ENCODE data around the gene PLLP.

PLLP gene

DNA sequence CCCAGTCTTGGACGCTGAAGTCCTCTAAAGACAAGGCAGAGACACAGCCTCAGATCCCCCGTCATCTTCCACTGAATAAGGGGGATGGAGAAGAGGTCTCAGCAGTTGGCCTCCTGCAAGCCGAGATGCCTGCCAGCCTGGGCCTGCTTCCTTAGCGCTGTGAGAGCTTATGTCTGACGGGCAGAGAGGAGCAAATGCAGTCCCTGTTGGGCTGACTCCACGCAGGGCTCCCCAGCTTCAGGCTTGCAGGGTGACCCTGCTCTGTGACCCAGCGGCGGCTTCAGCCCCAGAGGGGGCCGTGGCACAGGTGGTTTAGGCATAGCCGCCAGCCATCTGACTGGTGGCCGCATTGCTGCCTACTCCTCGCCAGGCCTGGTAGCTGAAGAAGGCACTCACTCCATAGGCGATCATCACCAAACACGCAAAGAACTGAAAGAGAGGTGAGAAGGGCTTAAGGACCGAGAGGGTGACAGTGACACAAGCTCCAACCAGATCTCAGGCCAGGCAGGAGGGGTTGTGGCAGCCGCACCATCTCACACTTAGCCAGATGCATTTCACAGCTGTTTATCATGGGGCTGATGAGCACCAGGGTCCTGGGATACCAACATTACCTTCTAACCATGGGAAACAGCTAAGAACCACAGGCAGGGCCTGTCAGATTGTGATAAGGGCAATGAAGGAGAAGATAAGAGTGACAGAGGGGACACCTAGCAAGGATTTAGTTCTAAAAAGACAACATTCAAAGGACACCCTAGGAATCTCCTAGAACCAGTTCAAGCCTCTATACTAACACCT is 27.7 kb downstream of the PLLP start:
- DNase-seq (ENCODE audit: low read depth) = no peak

DNA sequence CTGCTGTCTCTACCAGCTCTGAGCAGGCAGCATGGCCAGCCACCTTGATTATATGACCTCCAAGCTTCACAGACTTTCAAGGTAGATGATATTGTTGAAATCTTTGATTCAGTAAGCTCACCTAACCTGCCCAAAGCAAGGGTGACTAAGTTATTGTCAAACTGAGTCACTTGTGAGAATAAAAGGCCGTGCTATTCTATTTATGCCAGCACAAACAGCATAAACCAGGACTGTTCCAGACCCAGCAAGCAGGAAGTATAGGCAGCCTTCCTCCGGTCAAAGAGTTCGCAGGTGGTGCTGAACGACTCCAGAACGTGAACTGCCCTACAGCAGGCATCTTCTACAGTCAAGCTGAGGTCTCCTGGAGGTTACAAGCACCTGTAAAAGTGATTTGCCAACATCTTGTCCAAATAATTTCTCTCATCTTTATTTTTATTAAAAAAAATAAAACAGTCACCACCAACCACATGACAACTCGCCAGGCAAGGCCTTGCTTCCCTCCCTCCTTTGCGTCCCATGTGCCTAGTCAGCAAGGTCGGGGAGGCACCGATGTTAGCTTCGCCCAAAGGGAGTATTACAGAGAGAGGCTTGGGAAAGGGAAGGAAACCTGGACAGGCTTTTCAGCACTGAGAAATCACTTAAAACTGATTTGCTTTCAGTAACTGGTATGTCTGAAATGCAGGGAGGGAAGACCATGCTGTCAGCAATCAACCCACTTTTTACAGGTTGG is 28.6 kb downstream of the PLLP start:
- DNase-seq (ENCODE audit: low read depth) = no peak

DNA sequence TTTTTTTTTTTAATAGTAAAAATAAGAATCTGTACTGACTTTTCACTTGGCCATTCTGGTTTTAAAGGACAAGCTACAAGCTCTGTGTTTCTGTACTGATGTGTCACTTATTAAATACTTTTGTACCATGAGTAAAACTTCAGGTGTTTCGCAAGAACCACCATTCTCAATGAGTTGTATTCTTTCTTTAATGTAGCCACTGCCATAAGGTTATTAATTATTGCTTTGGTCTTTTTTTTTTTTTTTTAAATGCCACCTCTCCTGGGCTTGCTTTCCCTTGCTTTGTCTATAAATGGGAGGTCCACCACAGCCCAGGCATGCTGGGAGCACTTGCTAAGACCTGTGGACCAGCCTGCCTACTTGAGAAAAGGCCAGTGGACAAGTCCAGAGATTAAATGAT is 31.0 kb downstream of the PLLP start:
- no peak for DNase-seq (ENCODE audit: low read depth)

DNA sequence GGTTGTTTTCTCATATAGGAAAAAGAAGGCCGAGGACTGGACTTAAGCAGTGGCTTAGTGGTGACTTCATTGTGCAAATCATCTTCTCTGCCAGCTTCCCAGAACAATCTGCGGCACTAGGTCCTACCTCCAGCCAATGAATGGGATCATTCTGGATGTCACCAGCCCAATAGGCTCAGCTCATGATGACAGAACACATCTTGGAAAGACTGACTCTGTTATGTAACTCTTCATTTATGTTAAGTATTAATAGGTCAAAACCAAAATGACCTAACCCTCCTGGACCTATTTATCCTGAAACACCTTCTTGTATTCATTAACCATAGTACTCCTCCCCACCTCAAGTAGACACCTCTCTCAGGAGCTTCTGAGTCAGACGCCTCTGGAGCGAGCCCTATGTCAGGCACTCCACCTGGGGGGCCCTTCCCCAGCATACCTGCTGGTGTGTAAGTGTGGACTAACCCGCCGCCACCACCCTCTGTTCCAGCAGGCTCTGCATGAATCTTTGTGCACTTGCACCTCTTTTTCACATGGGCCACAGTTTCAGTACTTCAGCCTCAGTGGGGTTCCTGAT is 32.2 kb downstream of the PLLP start:
- DNase-seq (ENCODE audit: low read depth) = no peak

DNA sequence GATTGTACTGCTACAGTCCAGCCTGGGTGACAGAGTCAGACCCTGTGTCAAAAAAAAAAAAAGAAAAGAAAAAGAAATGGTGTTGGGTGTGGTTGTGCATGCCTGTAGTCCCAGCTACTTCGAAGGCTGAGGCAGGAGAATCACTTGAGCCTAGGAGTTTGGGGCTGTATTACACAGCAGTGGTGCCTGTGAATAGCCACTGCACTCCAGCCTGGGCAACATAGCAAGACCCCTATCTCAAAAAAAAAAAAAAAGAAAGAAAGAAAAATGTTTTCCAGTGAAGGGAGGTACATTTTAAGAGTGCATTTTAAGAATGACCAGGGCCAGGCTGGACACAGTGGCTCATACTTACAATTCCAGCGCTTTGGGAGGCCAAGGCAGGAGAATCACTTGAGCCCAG is 33.1 kb downstream of the PLLP start:
- DNase-seq (ENCODE audit: low read depth) = no peak

DNA sequence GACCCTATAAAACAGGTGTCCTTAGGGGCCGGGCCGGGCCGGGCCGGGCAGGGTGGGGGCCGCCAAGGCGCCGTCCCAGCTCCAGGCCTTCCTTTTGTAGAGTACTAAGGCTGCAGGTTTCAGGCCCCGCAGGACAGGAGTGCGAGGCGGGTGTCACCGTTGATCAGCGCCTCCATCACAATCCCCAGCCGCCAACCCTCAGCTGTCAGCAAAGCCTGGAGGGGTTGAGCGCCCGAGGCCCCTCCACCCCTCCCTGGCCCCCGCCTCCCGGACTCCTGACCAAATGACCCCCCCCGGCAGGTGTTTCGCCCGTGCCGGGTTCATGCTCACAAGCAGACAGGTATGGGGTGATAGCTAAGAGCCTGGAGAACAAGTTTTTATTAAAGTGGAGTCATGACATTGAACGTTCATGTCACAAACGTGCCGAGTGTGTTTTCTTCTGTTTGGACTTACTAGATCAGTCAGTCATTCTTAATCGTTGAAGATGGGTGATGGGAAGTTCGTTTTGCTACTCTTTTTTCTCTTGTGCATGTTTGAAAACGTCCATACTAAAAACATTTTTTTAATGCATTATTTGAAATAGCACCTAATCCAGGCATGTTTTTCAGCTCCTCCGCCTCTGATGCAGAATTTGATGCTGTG is 38.9 kb downstream of the PLLP start:
- DNase-seq (ENCODE audit: low read depth) = no peak

DNA sequence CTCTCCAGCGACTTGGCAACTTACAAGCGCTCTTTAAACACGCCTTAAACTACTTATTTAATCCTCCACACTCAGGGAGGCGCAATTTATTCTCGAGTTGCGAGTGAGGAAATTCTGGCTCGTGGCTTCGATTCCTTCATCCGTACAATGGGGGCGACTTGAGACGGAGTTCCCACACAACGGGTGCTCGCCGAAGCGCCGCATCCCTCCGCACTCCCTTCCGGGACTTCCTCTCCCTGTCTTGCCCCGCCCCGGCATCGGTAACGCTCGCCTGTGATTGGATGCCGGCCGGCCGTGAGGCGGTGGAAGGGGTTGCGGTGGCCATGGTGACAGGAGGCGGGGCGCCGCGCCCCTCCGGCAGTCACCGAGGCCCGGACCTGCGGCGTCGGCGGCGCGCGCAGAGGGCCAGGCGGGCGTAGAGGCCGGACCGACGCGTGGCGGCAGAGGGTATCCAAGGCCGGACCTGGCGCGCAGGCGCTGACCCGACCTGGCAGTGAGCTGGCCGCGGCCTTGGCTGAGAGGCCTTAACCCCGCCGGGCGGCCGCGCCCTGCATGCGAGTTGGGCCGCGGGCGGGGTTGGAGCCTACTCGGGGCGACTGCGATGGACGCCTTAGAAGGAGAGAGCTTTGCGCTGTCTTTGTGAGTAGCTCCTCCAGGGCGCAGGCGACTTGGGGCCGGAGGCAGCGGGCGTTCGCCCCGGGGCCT is 39.6 kb downstream of the PLLP start, which contains the start of gene ARL2BP:
Gene ARL2BP, plus strand, starts transcription at position 493 of the 705 bp plus-strand sequence. Its CDS starts 109 bp downstream, at position 602.
- DNase-seq (ENCODE audit: low read depth) = peak; percentile 97

DNA sequence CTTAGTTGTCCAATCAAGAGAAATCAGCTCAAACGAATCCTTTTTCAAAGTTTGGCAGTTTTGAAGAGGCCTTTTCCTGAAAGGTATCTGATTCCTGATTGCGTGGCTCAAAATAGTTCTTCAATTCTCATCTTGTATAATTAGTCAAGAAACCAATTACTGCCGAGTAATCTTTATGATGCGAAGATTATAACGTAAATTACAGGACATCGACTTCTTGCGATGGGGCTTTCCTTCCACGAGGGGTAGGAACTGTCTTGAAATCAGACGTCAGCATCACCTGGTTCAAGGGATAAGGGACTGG is 40.1 kb downstream of the PLLP start:
- no peak for DNase-seq (ENCODE audit: low read depth)

DNA sequence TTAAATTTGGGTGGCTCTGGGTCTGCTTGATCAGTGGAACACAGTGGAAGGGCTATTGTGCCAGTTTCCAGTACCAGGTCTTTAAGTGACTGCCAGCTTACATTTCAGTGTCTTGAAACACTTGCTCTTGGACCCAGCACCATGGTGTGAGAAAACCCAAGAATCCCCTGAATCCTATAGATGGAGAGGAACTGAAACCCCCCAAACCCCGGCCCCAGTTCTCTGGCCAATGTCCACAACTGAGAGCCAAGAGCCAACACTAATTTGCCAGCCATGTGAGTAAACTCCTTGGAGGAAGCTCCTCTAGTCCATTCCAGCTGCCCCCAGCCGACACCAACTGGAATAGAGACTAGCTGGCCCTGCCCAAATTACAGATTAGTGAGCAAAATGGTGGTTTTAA is 41.8 kb downstream of the PLLP start:
- no peak for DNase-seq (ENCODE audit: low read depth)

DNA sequence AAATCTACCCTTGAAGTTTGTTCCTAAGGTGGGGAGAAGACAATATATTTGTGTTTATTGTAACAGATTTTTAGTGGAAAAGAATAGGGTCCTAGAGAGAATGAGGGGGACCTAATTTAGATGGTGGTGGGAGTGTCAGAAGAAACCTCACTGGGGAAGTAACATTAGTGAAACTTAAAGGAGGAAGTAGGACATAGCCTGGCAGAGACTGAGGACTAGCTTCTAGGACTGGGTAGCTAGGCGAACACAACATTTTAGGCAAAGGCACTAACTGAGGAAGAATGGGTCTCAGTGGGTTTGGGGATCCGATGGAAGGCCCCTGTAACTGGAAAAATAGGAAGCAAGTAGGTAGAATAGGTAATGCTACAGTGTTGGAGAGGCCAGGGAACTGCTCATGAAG is 43.6 kb downstream of the PLLP start:
- DNase-seq (ENCODE audit: low read depth) = no peak

DNA sequence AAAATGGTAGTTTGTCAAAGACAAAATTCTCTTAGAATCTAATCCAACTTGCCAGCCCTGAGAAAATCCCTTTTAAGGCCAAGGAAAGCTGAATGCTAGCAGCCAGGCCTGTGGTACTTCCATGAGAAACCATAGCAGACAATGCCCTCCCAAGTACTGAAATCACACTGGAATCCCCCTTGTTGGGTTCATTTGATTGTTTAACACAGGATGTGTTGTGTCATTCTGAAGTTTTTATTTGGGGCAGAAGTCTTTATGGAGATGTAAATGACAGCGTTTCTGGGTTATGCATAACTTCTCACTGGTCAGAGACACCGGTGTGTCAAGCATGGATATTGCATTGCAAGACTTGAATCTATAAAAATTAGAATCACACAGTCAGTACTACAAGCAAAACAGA is 45.4 kb downstream of the PLLP start:
- DNase-seq (ENCODE audit: low read depth) = no peak

DNA sequence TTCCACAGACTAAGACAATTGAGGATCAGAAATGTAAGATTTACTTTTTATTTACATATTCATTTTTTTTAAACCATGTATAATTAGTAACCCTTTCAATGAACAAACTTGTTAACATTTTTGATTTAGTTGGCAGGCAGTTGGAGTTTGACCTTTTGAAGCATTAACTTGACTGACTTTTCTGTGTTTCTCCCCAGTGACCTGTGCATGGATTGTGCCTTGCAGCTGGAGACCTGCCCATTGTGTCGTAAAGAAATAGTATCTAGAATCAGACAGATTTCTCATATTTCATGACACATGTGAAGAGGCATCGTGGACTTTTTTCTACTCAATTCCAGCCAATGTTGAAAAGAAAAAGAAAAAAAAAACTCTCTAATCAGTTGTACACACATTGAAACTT is 45.8 kb downstream of the PLLP start:
- DNase-seq (ENCODE audit: low read depth) = no peak

DNA sequence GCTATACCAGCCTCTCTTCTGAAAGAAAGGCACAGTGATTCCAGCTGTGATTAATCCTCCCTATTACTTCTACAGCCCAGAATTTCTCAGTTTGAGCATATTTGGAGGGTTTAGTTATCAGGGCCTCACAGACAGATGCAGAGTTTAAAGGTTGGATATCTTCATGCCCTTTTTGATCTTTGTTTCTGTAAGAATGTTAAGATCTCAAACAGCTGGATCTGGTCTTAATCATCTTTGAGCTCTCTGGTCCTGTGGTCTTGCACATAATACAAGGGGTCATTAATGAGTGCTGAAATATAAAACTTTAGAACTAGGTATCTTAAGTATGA is 48.5 kb downstream of the PLLP start:
- no peak for DNase-seq (ENCODE audit: low read depth)

DNA sequence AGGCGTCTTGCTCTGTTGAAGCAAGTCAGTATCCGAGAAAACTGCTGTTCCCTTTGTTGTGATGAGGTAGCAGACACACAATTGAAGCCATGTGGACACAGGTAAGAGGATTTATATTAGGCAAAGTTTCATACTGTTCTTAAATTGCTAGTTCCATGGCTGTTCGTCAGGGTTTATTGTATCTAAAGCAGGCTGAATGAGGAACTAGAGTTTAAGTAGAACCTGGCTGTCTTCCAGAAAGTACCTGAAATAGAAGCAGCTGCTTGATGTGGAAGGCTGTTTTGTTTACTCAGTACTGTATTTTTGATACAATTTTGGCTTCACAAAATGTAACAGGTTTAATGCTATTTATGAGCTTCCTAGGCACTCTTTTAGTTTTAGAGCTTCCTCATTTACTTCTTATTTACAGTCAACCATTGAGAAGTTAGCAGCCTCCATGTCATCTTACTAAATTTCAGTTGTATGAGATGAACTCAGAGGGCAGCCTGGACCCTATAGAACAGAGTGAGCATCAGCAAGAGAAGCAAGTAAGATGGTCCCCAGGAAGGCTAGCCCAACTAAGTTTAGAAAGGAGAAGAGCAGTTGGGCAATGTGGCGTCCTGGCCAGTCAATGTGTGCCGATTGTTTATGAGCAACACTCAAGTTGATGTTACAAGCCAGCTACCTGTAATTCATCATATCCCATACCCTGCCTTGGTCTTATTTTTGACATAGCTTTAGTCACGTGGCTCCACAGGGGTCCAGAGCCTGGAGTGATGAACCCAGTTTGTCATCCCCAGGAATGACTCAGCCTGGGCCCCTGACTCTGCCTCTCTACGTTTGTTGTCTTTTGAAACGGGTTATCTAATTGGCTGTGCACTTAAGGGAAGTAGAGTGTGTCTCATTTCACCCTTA is 49.1 kb downstream of the PLLP start:
- DNase-seq (ENCODE audit: low read depth) = no peak

DNA sequence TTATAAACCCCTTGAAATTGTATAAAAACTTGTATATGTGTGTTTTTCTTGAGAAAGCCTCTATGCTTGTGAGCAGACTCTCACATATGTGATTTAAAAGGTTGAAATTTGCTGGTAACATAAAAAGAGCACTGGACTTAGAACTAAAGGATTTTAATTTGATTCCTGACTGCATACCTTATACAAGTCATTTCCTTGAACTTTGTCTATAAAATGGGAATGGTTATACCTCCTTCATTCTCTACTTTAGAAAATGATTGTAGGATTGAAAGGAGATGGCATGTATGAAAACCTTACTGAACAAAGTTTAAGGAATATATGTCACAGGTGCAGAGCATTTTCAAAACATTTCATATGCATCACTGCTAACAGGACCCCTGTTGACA is 49.8 kb downstream of the PLLP start:
- DNase-seq (ENCODE audit: low read depth) = no peak

DNA sequence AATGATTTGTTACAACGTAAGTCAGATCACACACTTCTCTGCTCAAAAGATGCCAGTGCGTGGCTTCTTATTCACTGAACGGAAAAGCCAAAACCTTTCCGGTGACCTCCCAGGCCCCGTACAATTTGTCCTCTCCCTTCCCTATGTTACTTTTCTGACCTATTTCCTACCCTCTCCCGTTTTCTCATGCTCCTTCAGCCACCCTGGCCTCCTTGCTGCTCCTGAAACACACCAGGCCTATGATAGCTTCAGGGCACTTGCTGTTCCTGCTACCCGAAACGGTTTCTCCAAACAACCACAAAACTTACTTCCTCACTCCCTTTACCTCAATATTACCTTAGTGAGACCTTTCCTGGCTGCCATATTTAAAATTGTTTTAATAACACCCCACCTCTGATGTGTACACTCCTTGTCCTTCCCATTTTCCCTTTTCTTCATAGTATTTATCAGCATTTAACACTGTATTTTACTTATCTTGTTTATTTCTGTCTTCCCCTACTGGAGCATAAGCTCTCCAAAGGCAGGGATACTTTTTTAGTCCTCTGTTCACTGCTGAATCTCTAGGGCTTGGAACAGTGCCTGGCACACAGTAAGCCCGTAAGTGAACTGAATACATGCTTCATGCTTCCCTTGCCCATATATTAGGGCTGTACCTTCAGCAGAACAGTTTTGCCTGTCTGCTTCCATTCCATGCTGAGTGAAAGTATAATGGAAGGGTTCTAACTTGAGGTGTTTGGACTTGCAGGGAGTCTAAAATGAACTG is 50.3 kb downstream of the PLLP start:
- DNase-seq (ENCODE audit: low read depth) = no peak

DNA sequence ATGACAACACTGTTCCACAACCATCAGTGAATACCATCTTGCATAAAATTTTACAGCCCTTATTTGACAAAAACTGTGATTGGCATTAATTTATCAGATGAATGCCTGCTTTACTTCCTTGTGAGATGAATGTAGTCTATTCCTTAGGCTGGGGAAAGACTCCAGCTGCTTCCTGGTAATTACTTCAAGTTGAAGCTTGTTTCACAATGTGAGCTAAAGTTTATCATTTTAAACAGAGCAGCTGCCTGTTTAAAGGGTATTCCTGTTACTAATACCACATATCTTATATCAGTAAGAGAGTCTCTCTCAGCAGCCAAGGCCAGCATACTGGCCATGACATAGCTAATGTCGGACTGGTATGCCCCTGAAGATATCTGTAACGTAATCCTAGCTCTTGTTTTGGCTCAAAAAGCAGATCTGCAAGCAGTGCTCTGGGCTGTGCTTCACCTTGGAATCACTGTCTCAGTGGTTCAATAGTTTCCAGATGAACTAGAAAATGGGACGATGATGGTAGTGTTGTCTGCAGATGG is 52.6 kb downstream of the PLLP start:
- no peak for DNase-seq (ENCODE audit: low read depth)

DNA sequence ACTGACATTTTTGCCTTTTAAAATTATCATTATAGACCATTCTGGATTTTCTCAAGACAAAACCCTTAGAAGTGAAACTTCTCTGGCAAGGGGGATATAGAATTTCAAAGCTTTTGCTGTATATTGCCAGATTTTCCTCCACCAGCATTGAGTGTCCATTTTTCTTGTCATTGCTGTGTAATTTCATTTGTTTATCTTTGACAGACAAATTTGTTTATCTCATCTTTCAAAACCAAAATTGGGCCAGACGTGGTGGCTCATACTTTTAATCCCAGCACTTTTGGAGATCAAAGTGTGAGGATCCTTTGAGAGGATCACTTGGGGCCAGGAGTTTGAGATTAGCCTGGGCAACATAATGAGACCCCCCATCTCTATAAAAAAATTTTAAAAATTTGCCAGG is 55.4 kb downstream of the PLLP start:
- no peak for DNase-seq (ENCODE audit: low read depth)

DNA sequence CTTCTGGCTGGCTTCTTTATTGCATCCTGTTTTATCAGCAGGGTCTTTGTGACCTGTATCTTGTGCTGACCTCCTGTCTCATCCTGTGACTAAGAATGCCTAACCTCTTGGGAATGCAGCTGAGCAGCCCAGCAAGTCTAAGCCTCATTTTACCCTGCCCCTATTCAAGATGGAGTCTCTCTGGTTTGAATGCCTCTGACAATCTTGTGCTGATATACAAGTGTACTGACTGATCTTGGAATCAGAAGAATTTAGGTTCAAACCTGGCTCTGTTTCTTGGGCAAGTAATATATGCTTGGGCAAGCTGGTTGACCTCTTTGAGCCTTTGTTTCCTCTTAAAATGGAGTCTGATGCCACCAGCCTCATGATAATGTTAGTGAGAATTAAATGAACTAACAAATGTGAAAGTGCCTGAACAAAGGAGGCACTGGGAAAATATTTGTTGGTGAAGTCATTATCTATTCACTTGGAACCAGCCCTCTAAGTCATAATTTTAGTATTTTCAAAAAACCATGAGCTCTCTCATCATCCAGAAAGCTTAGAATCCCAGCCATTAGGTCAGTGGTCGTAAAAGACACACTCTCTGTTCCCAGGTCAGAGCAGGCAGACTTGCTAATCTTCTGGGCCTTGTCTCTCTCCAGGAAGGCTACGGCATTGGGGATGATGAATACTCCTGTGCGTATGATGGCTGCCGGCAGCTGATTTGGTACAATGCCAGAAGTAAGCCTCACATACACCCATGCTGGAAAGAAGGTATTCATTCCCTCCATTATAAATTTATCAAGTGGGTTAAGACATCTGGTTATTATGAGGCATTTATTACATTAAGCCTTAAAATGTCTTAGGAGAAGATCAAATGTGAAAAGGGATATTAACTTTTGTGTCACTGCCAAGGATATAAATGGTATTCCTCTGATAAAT is 57.5 kb downstream of the PLLP start:
- no peak for DNase-seq (ENCODE audit: low read depth)
